HCT116 (cell line): Measurements from ENCODE around the gene NLRC5. TPM values are rescaled to one million over a fixed set of nuclear protein-coding genes. Genes with fewer than 3 reads are reported as not detected.

Experiments
- ATAC-seq: fragments of 200-7000 bp; cut with Tn5 transposase; 2 replicates; pipeline ENCODE4 v1.9.1; 2020; ENCODE audit warnings: mild to moderate bottlenecking, moderate library complexity
- BruUV-seq: library from RNA; stranded (reverse); fragments of 400-500 nt; replicated peaks from 2 replicates; lab custom pipeline; 2021; lab: Mats Ljungman, UMichigan
- CTCF ChIA-PET: fragments of 300-600 bp; sonication (Branson Sonifier 250); formaldehyde crosslinking; loops from one replicate; lab custom pipeline; 2021; ENCODE audit warnings: antibody characterized with exemption; lab: Charles Lee
- POLR2A ChIA-PET: fragments of 300-600, 350-600 bp; sonication (Branson Sonifier 250); formaldehyde crosslinking; loops from one replicate; lab custom pipeline; 2021; ENCODE audit warnings: antibody characterized with exemption; lab: Charles Lee
- RAD21 ChIA-PET, 2 experiments: fragments of 300-600 bp; sonication (Branson Sonifier 250); formaldehyde crosslinking; loops; one replicate each; lab custom pipeline; 2023; ENCODE audit warnings: low total read pairs in 2 of 2; ENCODE audit not compliant: uncharacterized antibody in 2 of 2, unreplicated experiment in 2 of 2, low non-redundant PET in 1 of 2; lab: Charles Lee
- DNase-seq: peaks from one replicate; pipeline ENCODE4 v3.0.0-alpha.2; 2010; ENCODE audit warnings: low read depth, low spot score
- H2AFZ ChIP-seq: fragments of 200-600 bp; shearing (Covaris generic), sonication (generic); 2 replicates; pipeline ENCODE4 v1.6.1; 2017; ENCODE audit warnings: low read depth, mixed run types, mixed read lengths, antibody characterized with exemption, low read length; ENCODE audit not compliant: poor library complexity, severe bottlenecking
- H3K27ac ChIP-seq: 2 replicates; pipeline ENCODE4 v1.5.1; 2012; ENCODE audit warnings: low read depth, low read length
- H3K27me3 ChIP-seq: fragments of 200-600 bp; sonication (generic); 2 replicates; pipeline ENCODE4 v1.6.1; 2016; ENCODE audit warnings: mixed run types, low read length, mixed read lengths; ENCODE audit not compliant: insufficient read depth
- H3K36me3 ChIP-seq, 2 experiments: fragments of 200-500 bp in 1 of 2; fragments of 200-600 bp in 1 of 2; sonication (Bioruptor generic) in 1 of 2; sonication (generic) in 1 of 2; 2 replicates each; pipeline versions ENCODE4 v1.5.1 to v1.6.1; 2014 to 2016; ENCODE audit warnings: low read length in 2 of 2, inconsistent platforms in 1 of 2, mixed read lengths in 1 of 2, mixed run types in 1 of 2; ENCODE audit not compliant: insufficient read depth in 2 of 2, control insufficient read depth in 1 of 2
- H3K4me1 ChIP-seq, 2 experiments: fragments of 200-600 bp in 1 of 2; sonication (generic) in 1 of 2; 2 replicates each; pipeline versions ENCODE4 v1.5.1 to v1.6.1; 2012 to 2017; ENCODE audit warnings: low read length in 2 of 2, inconsistent platforms in 1 of 2, mild to moderate bottlenecking in 1 of 2, mixed read lengths in 1 of 2, mixed run types in 1 of 2, moderate library complexity in 1 of 2; ENCODE audit not compliant: insufficient read depth in 2 of 2, control insufficient read depth in 1 of 2
- H3K4me2 ChIP-seq: fragments of 200-600 bp; sonication (generic); 2 replicates; pipeline ENCODE4 v1.6.1; 2017; ENCODE audit warnings: mixed run types, low read length, mixed read lengths
- H3K4me3 ChIP-seq, 2 experiments: fragments of 200-600 bp in 1 of 2; sonication (generic) in 1 of 2; replicated peaks in 1 of 2; 2 replicates each; pipeline ENCODE4 v1.5.1; 2011 to 2016; ENCODE audit warnings: low read length in 2 of 2, control low read depth in 1 of 2, low read depth in 1 of 2, mild to moderate bottlenecking in 1 of 2, mixed read lengths in 1 of 2, mixed run types in 1 of 2
- H3K79me2 ChIP-seq: fragments of 200-600 bp; sonication (generic); 2 replicates; pipeline ENCODE4 v1.6.1; 2017; ENCODE audit warnings: mild to moderate bottlenecking, mixed run types, low read length, moderate library complexity, mixed read lengths; ENCODE audit not compliant: insufficient read depth
- H3K9ac ChIP-seq: fragments of 200-600 bp; sonication (generic); 2 replicates; pipeline ENCODE4 v1.6.1; 2016; ENCODE audit warnings: low read length, mixed read lengths
- H3K9me2 ChIP-seq: fragments of 200-600 bp; sonication (generic), shearing (Covaris generic); 2 replicates; pipeline ENCODE4 v1.6.1; 2017; ENCODE audit warnings: mixed run types, mild to moderate bottlenecking, moderate library complexity; ENCODE audit not compliant: insufficient read depth
- H3K9me3 ChIP-seq, 2 experiments: fragments of 200-500 bp in 1 of 2; fragments of 200-600 bp in 1 of 2; sonication (Bioruptor generic) in 1 of 2; sonication (generic) in 1 of 2; 2 replicates each; pipeline ENCODE4 v1.6.1; 2014 to 2017; ENCODE audit warnings: low read length in 2 of 2, mixed read lengths in 2 of 2, inconsistent platforms in 1 of 2, low read depth in 1 of 2, mild to moderate bottlenecking in 1 of 2, mixed run types in 1 of 2, moderate library complexity in 1 of 2; ENCODE audit not compliant: control insufficient read depth in 1 of 2, insufficient read depth in 1 of 2
- H4K20me1 ChIP-seq: fragments of 200-600 bp; sonication (generic), shearing (Covaris generic); 2 replicates; pipeline ENCODE4 v1.6.1; 2017; ENCODE audit warnings: mixed run types, mild to moderate bottlenecking, moderate library complexity; ENCODE audit not compliant: insufficient read depth
- ATF3 ChIP-seq: IDR thresholded peaks from 2 replicates; pipeline ENCODE4 v1.6.1; 2012
- CBX3 ChIP-seq: IDR thresholded peaks from 2 replicates; pipeline ENCODE4 v1.6.1; 2012; ENCODE audit warnings: low read depth
- CEBPB ChIP-seq: IDR thresholded peaks from 2 replicates; pipeline ENCODE4 v1.6.1; 2012; ENCODE audit warnings: low read depth
- CTCF ChIP-seq, 3 experiments: fragments of 200-600 bp in 1 of 3; sonication (generic) in 1 of 3; IDR thresholded peaks in 2 of 3; conservative IDR thresholded peaks in 1 of 3; 2 replicates each; pipeline ENCODE4 v1.5.1; 2012 to 2017; ENCODE audit warnings: low read depth in 2 of 3, low read length in 2 of 3, antibody characterized with exemption in 1 of 3, borderline replicate concordance in 1 of 3, control low read depth in 1 of 3, mild to moderate bottlenecking in 1 of 3, mixed read lengths in 1 of 3, mixed run types in 1 of 3, moderate library complexity in 1 of 3; ENCODE audit not compliant: insufficient read depth in 1 of 3
- EGR1 ChIP-seq: IDR thresholded peaks from 2 replicates; pipeline ENCODE4 v1.6.1; 2012; ENCODE audit warnings: low read depth
- EZH2phosphoT487 ChIP-seq: fragments of 200-600 bp; IDR thresholded peaks from 2 replicates; pipeline ENCODE4 v1.6.1; 2018; ENCODE audit warnings: antibody characterized with exemption, borderline replicate concordance
- FOSL1 ChIP-seq: IDR thresholded peaks from 2 replicates; pipeline ENCODE4 v1.6.1; 2012; ENCODE audit warnings: low read depth
- MAX ChIP-seq: IDR thresholded peaks from 2 replicates; pipeline ENCODE4 v1.6.1; 2012
- POLR2AphosphoS5 ChIP-seq: IDR thresholded peaks from 2 replicates; pipeline ENCODE4 v1.6.1; 2011; ENCODE audit warnings: mild to moderate bottlenecking, low read depth, low read length, moderate library complexity
- RAD21 ChIP-seq: IDR thresholded peaks from 2 replicates; pipeline ENCODE4 v1.6.1; 2012; ENCODE audit warnings: low read depth, mild to moderate bottlenecking
- REST ChIP-seq: IDR thresholded peaks from 2 replicates; pipeline ENCODE4 v1.6.1; 2012; ENCODE audit warnings: low read depth
- SIN3A ChIP-seq: IDR thresholded peaks from 2 replicates; pipeline ENCODE4 v1.6.1; 2012; ENCODE audit warnings: low read depth
- SRF ChIP-seq: IDR thresholded peaks from 2 replicates; pipeline ENCODE4 v1.6.1; 2012; ENCODE audit warnings: low read depth
- TCF7L2 ChIP-seq: IDR thresholded peaks from 2 replicates; pipeline ENCODE4 v1.7.0; 2011; ENCODE audit warnings: borderline replicate concordance, inconsistent platforms; ENCODE audit not compliant: insufficient read depth, insufficient read length; ENCODE audit errors: extremely low read depth
- YY1 ChIP-seq: IDR thresholded peaks from 2 replicates; pipeline ENCODE4 v1.6.1; 2011; ENCODE audit warnings: low read length, low read depth, moderate library complexity, mild to moderate bottlenecking; ENCODE audit not compliant: insufficient replicate concordance; ENCODE audit errors: extremely low read depth
- ZFX ChIP-seq: fragments of 450-650 bp; IDR thresholded peaks from 2 replicates; pipeline ENCODE4 v1.6.1; 2017
- ZNF274 ChIP-seq: fragments of 200-500 bp; sonication (Bioruptor generic); IDR thresholded peaks from 2 replicates; pipeline ENCODE4 v1.6.1; 2014; ENCODE audit warnings: mild to moderate bottlenecking, low read depth, low read length, inconsistent platforms
- intact Hi-C: fragments of 100-400 bp; cut with micrococcal nuclease; formaldehyde crosslinking; loops from 2 replicates; pipeline ENCODE4 v1.10.0; 2022
- total RNA-seq: library from RNA; stranded (reverse); gene quantifications from one replicate; pipeline ENCODE4 v1.2.1, GENCODE V29; 2021; ENCODE audit not compliant: unreplicated experiment

The NLRC5 gene
- total RNA-seq, 1 experiment from 2014 or later, result 10.4 TPM

GRCh38 chr16:57110937-57111336, 121.6 kb downstream of the NLRC5 start:
- no peaks in the 10 kb centered on the region for H3K9me2 ChIP-seq
- intact Hi-C loops, result no loop called here
- H3K4me3 ChIP-seq, result no peak overlapping the region
- H2AFZ ChIP-seq, result no peak overlapping the region
- ChIA-PET CTCF (no interaction called here), RAD21 (no interaction called here), POLR2A (no interaction called here)
- H3K36me3 ChIP-seq, result no peaks in the 10 kb centered on the region
- H3K27ac ChIP-seq, result no peak overlapping the region
- H3K9me3 ChIP-seq, result no peaks in the 10 kb centered on the region
- no peaks in the 10 kb centered on the region for H4K20me1 ChIP-seq
- H3K4me2 ChIP-seq, result no peak overlapping the region
- BruUV-seq, result no TSS peak
- H3K27me3 ChIP-seq, result no peaks in the 10 kb centered on the region
- peaks cover 0 to 29% of the 10 kb centered on the region in 2 experiments; a peak in 2 of 4 replicates for H3K4me1 ChIP-seq
- no peak for DNase-seq
- H3K9ac ChIP-seq, result no peak overlapping the region
- no peak for ATAC-seq
- H3K79me2 ChIP-seq, result no peaks in the 10 kb centered on the region
- no peak for TF ChIP-seq REST
- TF ChIP-seq SIN3A, result no peak
- TF ChIP-seq SRF, result no peak
- TF ChIP-seq ZNF274, result no peak
- TF ChIP-seq EZH2phosphoT487, result no peak
- no peak for TF ChIP-seq TCF7L2
- no peak for TF ChIP-seq YY1
- no peak for TF ChIP-seq ATF3
- no peak for TF ChIP-seq POLR2AphosphoS5
- TF ChIP-seq RAD21, result no peak
- no peak for TF ChIP-seq CBX3
- TF ChIP-seq ZFX, result no peak
- TF ChIP-seq CTCF (IDR thresholded peaks at IDR 0.05 in 2 of 3, conservative IDR thresholded peaks at IDR 0.05 in 1 of 3; ENCODE audit: borderline replicate concordance in 1 of 3, insufficient read depth in 1 of 3, low read depth in 2 of 3, low read length in 2 of 3), result no peak
- no peak for TF ChIP-seq EGR1
- TF ChIP-seq MAX, result no peak
- no peak for TF ChIP-seq FOSL1
- no peak for TF ChIP-seq CEBPB
